IMR-90 (cell line): ENCODE results near the gene UGDH. TPM values are rescaled to one million over a fixed set of nuclear protein-coding genes. Genes with fewer than 3 reads are reported as not detected.

Experiments used
- ATAC-seq: fragments of 200-7000 bp; cut with Tn5 transposase; 2 replicates; pipeline ENCODE4 v1.9.1; 2020; ENCODE audit warnings: low read depth, mild to moderate bottlenecking, moderate library complexity
- BruUV-seq: library from RNA; stranded (reverse); fragments of 400-500 nt; replicated peaks from 2 replicates; lab custom pipeline; 2021; lab: Mats Ljungman, UMichigan
- CTCF ChIA-PET: fragments of 300-600 bp; formaldehyde crosslinking; extraction: SDS; loops from one replicate; lab custom pipeline; 2021; ENCODE audit warnings: antibody characterized with exemption; lab: Yijun Ruan, JAX
- POLR2A ChIA-PET: fragments of 300-600 bp; sonication (Branson Sonifier 250); formaldehyde crosslinking; loops from one replicate; lab custom pipeline; 2022; ENCODE audit warnings: antibody characterized with exemption; ENCODE audit not compliant: unreplicated experiment; lab: Charles Lee
- DNase-seq: peaks from one replicate; pipeline ENCODE4 v3.0.0; 2013
- H2AFZ ChIP-seq: replicated peaks from 2 replicates; pipeline ENCODE3; 2013; ENCODE audit warnings: low read length, mild to moderate bottlenecking; ENCODE audit not compliant: poor library complexity
- H2AK5ac ChIP-seq: 2 replicates; pipeline ENCODE4 v1.6.1; 2013; ENCODE audit warnings: low read depth, low read length, inconsistent platforms
- H2AK9ac ChIP-seq: replicated peaks from 2 replicates; pipeline ENCODE3; 2013; ENCODE audit warnings: mild to moderate bottlenecking, low read depth, low read length, moderate library complexity; ENCODE audit not compliant: poor library complexity
- H2BK120ac ChIP-seq: 2 replicates; pipeline ENCODE4 v1.6.1; 2013; ENCODE audit warnings: low read depth, low read length, inconsistent platforms
- H2BK15ac ChIP-seq: 3 replicates; pipeline ENCODE4 v1.6.1; 2013; ENCODE audit warnings: low read depth, low read length, inconsistent platforms
- H2BK20ac ChIP-seq: 2 replicates; pipeline ENCODE4 v1.6.1; 2013; ENCODE audit warnings: low read depth, mild to moderate bottlenecking, inconsistent platforms, low read length, moderate library complexity
- H2BK5ac ChIP-seq: 2 replicates; pipeline ENCODE4 v1.6.1; 2013; ENCODE audit warnings: mild to moderate bottlenecking, low read depth, low read length, inconsistent platforms; ENCODE audit not compliant: poor library complexity, severe bottlenecking
- H3K14ac ChIP-seq: replicated peaks from 2 replicates; pipeline ENCODE4 v1.6.1; 2013; ENCODE audit warnings: low read depth, low read length, inconsistent platforms
- H3K18ac ChIP-seq: 2 replicates; pipeline ENCODE4 v1.6.1; 2013; ENCODE audit warnings: low read depth, low read length, control low read depth
- H3K23ac ChIP-seq: 2 replicates; pipeline ENCODE4 v1.6.1; 2013; ENCODE audit warnings: low read depth, low read length, inconsistent platforms
- H3K27ac ChIP-seq: 2 replicates; pipeline ENCODE4 v1.5.1; 2013; ENCODE audit warnings: mild to moderate bottlenecking, control low read depth, low read length; ENCODE audit not compliant: insufficient read depth
- H3K27me3 ChIP-seq: 2 replicates; pipeline ENCODE4 v1.6.1; 2013; ENCODE audit warnings: low read length; ENCODE audit not compliant: control insufficient read depth, insufficient read depth
- H3K36me3 ChIP-seq: 2 replicates; pipeline ENCODE4 v1.6.1; 2013; ENCODE audit warnings: low read length, mixed read lengths; ENCODE audit not compliant: control insufficient read depth, insufficient read depth
- H3K4ac ChIP-seq: 2 replicates; pipeline ENCODE4 v1.6.1; 2013; ENCODE audit warnings: low read depth, low read length, inconsistent platforms
- H3K4me1 ChIP-seq: 2 replicates; pipeline ENCODE4 v1.6.1; 2013; ENCODE audit warnings: low read length, mixed read lengths; ENCODE audit not compliant: control insufficient read depth, insufficient read depth
- H3K4me2 ChIP-seq: 2 replicates; pipeline ENCODE4 v1.6.1; 2013; ENCODE audit warnings: low read depth, mild to moderate bottlenecking, control low read depth, low read length, moderate library complexity
- H3K4me3 ChIP-seq: 2 replicates; pipeline ENCODE4 v1.5.1; 2013; ENCODE audit warnings: low read depth, mild to moderate bottlenecking, control low read depth, low read length, moderate library complexity; ENCODE audit not compliant: insufficient read depth
- H3K56ac ChIP-seq: 2 replicates; pipeline ENCODE4 v1.6.1; 2013; ENCODE audit warnings: low read length, inconsistent platforms; ENCODE audit not compliant: insufficient read depth; ENCODE audit errors: extremely low read depth
- H3K79me1 ChIP-seq, 2 experiments: 2 replicates each; pipeline ENCODE4 v1.6.1; 2013; ENCODE audit warnings: low read length in 2 of 2, inconsistent platforms in 1 of 2, low read depth in 1 of 2
- H3K9ac ChIP-seq: 2 replicates; pipeline ENCODE4 v1.6.1; 2013; ENCODE audit warnings: low read depth, low read length, control low read depth
- H3K9me1 ChIP-seq: 2 replicates; pipeline ENCODE4 v1.6.1; 2013; ENCODE audit warnings: low read length, inconsistent platforms; ENCODE audit not compliant: insufficient read depth
- H3K9me3 ChIP-seq: 2 replicates; pipeline ENCODE4 v1.6.1; 2013; ENCODE audit warnings: low read length; ENCODE audit not compliant: control insufficient read depth, insufficient read depth
- H4K20me1 ChIP-seq: 2 replicates; pipeline ENCODE4 v1.6.1; 2013; ENCODE audit warnings: low read length, inconsistent platforms; ENCODE audit not compliant: insufficient read depth
- H4K5ac ChIP-seq: 2 replicates; pipeline ENCODE4 v1.6.1; 2013; ENCODE audit warnings: mild to moderate bottlenecking, low read depth, low read length, control low read depth
- H4K8ac ChIP-seq, 2 experiments: 2 replicates each; pipeline ENCODE4 v1.6.1; 2013; ENCODE audit warnings: low read depth in 2 of 2, low read length in 2 of 2, control low read depth in 1 of 2, inconsistent platforms in 1 of 2
- H4K91ac ChIP-seq: 2 replicates; pipeline ENCODE4 v1.6.1; 2013; ENCODE audit warnings: low read depth, low read length, inconsistent platforms; ENCODE audit not compliant: insufficient read depth
- BHLHE40 ChIP-seq: fragments of 150-350 bp; IDR thresholded peaks from 2 replicates; pipeline ENCODE4 v1.6.1; 2016; ENCODE audit warnings: mild to moderate bottlenecking, low read depth, low read length
- CEBPB ChIP-seq: IDR thresholded peaks from 2 replicates; pipeline ENCODE4 v1.6.1; 2012; ENCODE audit warnings: low read depth, low read length, improper control_type of control experiment
- CHD1 ChIP-seq: IDR thresholded peaks from 2 replicates; pipeline ENCODE4 v1.6.1; 2012; ENCODE audit warnings: low read depth, low read length, improper control_type of control experiment
- FOS ChIP-seq: fragments of 150-350 bp; IDR thresholded peaks from 2 replicates; pipeline ENCODE4 v1.6.1; 2016; ENCODE audit warnings: low read depth, low read length
- MAFK ChIP-seq: IDR thresholded peaks from 2 replicates; pipeline ENCODE4 v1.6.1; 2012; ENCODE audit warnings: low read depth, low read length, improper control_type of control experiment
- MXI1 ChIP-seq: IDR thresholded peaks from 2 replicates; pipeline ENCODE4 v1.6.1; 2012; ENCODE audit warnings: low read depth, mild to moderate bottlenecking, low read length, moderate library complexity, borderline replicate concordance
- NFE2L2 ChIP-seq: fragments of 150-350 bp; IDR thresholded peaks from 2 replicates; pipeline ENCODE4 v1.6.1; 2016; ENCODE audit warnings: low read depth, mild to moderate bottlenecking, low read length
- POLR2A ChIP-seq: IDR thresholded peaks from 2 replicates; pipeline ENCODE4 v1.6.1; 2012; ENCODE audit warnings: mild to moderate bottlenecking, low read depth, low read length
- RAD21 ChIP-seq: IDR thresholded peaks from 2 replicates; pipeline ENCODE4 v1.6.1; 2012; ENCODE audit warnings: low read length, improper control_type of control experiment
- RCOR1 ChIP-seq: IDR thresholded peaks from 2 replicates; pipeline ENCODE4 v1.6.1; 2012; ENCODE audit warnings: mild to moderate bottlenecking, low read length, improper control_type of control experiment; ENCODE audit not compliant: insufficient replicate concordance
- RFX5 ChIP-seq: IDR thresholded peaks from 2 replicates; pipeline ENCODE4 v1.8.0; 2012; ENCODE audit warnings: low read depth, mild to moderate bottlenecking, low read length, moderate library complexity
- WGBS, 2 experiments: methylation state at CpG; one replicate each; pipeline versions ENCODE4 v1.1.5 to v1.1.7; 2013; ENCODE audit warnings: missing lambda C conversion rate in 2 of 2; ENCODE audit not compliant: insufficient read length in 1 of 2; ENCODE audit errors: extremely low coverage in 2 of 2; 5-methylcytosine and 5-hydroxymethylcytosine counted together
- dilution Hi-C: fragments of 300-500 bp; cut with HindIII; formaldehyde crosslinking; loops from one replicate; pipeline ENCODE4 v1.14.3; 2018; ENCODE audit warnings: low sequenced_read_pairs; ENCODE audit not compliant: unreplicated experiment
- in situ Hi-C: fragments of 300-500 bp; cut with MboI; formaldehyde crosslinking; loops from 3 replicates; pipeline ENCODE4 v1.14.3; 2019; ENCODE audit warnings: low sequenced_read_pairs, inconsistent platforms, mixed read lengths
- intact Hi-C: fragments of 100-400 bp; cut with micrococcal nuclease; formaldehyde crosslinking; loops from 2 replicates; pipeline ENCODE4 v1.10.0; 2022
- polyA plus RNA-seq, 3 experiments: library from polyadenylated mRNA; depleted of rRNA; stranded (reverse); fragments of >200 nt; gene quantifications; 2 replicates each; pipeline ENCODE4 v1.2.3, GENCODE V29; 2012; ENCODE audit warnings: low replicate concordance in 1 of 3
- total RNA-seq: library from RNA; depleted of rRNA; stranded (reverse); fragments of >200 nt; gene quantifications from 2 replicates; pipeline ENCODE4 v1.2.3, GENCODE V29; 2012
- TF ChIP-seq, protein P1 (sequence below): conservative IDR thresholded peaks from 2 replicates; pipeline ENCODE4 v1.5.1; 2012; ENCODE audit warnings: mild to moderate bottlenecking, low read depth, low read length, improper control_type of control experiment
- TF ChIP-seq, protein P2 (sequence below): fragments of 150-350 bp; IDR thresholded peaks from 2 replicates; pipeline ENCODE4 v1.6.1; 2016; ENCODE audit warnings: low read depth, mild to moderate bottlenecking, low read length, moderate library complexity, borderline replicate concordance

UGDH gene
- total and polyA plus RNA-seq, 2 of the 4 experiments (the other 2 are of a cell fraction) = 69.2 to 257 TPM

DNA sequence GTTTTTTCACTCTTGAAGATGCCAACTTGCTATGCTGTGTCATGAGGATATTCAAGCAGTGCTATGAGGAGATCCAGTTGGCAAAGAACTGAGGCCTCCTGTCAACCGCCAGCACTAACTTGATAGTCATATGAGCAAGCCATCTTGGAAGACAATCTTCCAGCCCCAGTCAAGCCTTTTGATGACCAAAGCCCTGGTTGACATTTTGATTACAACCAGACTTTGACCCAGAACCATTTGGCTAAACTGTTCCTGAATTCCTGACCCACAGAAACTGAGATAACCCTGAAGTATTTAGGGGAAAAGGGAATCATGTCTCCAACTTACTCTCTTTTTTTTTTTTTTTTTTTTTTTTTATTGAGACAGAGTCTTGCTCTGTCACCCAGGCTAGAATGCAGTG, 32.9 kb downstream of the UGDH start:
- no peaks in the 10 kb centered on the region for H3K79me1 ChIP-seq
- H3K56ac ChIP-seq = no peak overlapping the region
- H3K9ac ChIP-seq = no peak overlapping the region
- no peak for DNase-seq
- no peak overlapping the region for H4K8ac ChIP-seq
- dilution Hi-C loops (no loop called here), in situ Hi-C loops (no loop called here), intact Hi-C loops (no loop called here)
- no peak overlapping the region for H4K5ac ChIP-seq
- no peak for ATAC-seq
- H4K91ac ChIP-seq = no peak overlapping the region
- no peak overlapping the region for H3K27ac ChIP-seq
- H2AK9ac ChIP-seq = no peak overlapping the region
- WGBS, 2 experiments = 100% methylated on average over 1 of the region's 1 CpG; no CpG with 5 or more reads in 1 of the 2 experiments
- no peak overlapping the region for H2AFZ ChIP-seq
- H3K27me3 ChIP-seq = no peaks in the 10 kb centered on the region
- H2BK20ac ChIP-seq = no peak overlapping the region
- no TSS peak for BruUV-seq
- H2BK15ac ChIP-seq = no peak overlapping the region
- H3K9me1 ChIP-seq = no peaks in the 10 kb centered on the region
- CTCF ChIA-PET = no interaction called here
- H3K18ac ChIP-seq = no peak overlapping the region
- TF ChIP-seq, protein P1, sequence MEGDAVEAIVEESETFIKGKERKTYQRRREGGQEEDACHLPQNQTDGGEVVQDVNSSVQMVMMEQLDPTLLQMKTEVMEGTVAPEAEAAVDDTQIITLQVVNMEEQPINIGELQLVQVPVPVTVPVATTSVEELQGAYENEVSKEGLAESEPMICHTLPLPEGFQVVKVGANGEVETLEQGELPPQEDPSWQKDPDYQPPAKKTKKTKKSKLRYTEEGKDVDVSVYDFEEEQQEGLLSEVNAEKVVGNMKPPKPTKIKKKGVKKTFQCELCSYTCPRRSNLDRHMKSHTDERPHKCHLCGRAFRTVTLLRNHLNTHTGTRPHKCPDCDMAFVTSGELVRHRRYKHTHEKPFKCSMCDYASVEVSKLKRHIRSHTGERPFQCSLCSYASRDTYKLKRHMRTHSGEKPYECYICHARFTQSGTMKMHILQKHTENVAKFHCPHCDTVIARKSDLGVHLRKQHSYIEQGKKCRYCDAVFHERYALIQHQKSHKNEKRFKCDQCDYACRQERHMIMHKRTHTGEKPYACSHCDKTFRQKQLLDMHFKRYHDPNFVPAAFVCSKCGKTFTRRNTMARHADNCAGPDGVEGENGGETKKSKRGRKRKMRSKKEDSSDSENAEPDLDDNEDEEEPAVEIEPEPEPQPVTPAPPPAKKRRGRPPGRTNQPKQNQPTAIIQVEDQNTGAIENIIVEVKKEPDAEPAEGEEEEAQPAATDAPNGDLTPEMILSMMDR = no peak
- no peak for TF ChIP-seq NFE2L2
- TF ChIP-seq, protein P2, sequence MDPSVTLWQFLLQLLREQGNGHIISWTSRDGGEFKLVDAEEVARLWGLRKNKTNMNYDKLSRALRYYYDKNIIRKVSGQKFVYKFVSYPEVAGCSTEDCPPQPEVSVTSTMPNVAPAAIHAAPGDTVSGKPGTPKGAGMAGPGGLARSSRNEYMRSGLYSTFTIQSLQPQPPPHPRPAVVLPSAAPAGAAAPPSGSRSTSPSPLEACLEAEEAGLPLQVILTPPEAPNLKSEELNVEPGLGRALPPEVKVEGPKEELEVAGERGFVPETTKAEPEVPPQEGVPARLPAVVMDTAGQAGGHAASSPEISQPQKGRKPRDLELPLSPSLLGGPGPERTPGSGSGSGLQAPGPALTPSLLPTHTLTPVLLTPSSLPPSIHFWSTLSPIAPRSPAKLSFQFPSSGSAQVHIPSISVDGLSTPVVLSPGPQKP = no peak
- no peak for TF ChIP-seq CEBPB
- TF ChIP-seq CHD1 = no peak
- TF ChIP-seq FOS = no peak
- no peak for TF ChIP-seq MXI1
- TF ChIP-seq POLR2A = no peak
- no peak for TF ChIP-seq RAD21
- no peak for TF ChIP-seq RFX5
- no peak for TF ChIP-seq MAFK
- no peak for TF ChIP-seq BHLHE40
- TF ChIP-seq RCOR1 = no peak
- H3K23ac ChIP-seq = no peak overlapping the region
- H3K4me1 ChIP-seq = 0 out of 2 replicates have a peak, but pooled peaks cover 2% of the 10 kb centered on the region
- POLR2A ChIA-PET = no interaction called here
- no peak overlapping the region for H3K4me2 ChIP-seq
- H3K4me3 ChIP-seq = no peak overlapping the region
- no peak overlapping the region for H3K14ac ChIP-seq
- H4K20me1 ChIP-seq = no peaks in the 10 kb centered on the region
- H2BK120ac ChIP-seq = no peak overlapping the region
- no peaks in the 10 kb centered on the region for H3K9me3 ChIP-seq
- H2AK5ac ChIP-seq = no peak overlapping the region
- peaks cover 3% of the 10 kb centered on the region for H3K36me3 ChIP-seq
- H3K4ac ChIP-seq = no peak overlapping the region
- H2BK5ac ChIP-seq = no peak overlapping the region
